GM21447 (cell line): ENCODE data around the gene BAIAP2.

Experiments
- ATAC-seq: cut with Tn5 transposase; IDR thresholded peaks from one replicate; pipeline ENCODE4 v1.9.1; 2021; ENCODE audit not compliant: unreplicated experiment

The BAIAP2 gene

DNA sequence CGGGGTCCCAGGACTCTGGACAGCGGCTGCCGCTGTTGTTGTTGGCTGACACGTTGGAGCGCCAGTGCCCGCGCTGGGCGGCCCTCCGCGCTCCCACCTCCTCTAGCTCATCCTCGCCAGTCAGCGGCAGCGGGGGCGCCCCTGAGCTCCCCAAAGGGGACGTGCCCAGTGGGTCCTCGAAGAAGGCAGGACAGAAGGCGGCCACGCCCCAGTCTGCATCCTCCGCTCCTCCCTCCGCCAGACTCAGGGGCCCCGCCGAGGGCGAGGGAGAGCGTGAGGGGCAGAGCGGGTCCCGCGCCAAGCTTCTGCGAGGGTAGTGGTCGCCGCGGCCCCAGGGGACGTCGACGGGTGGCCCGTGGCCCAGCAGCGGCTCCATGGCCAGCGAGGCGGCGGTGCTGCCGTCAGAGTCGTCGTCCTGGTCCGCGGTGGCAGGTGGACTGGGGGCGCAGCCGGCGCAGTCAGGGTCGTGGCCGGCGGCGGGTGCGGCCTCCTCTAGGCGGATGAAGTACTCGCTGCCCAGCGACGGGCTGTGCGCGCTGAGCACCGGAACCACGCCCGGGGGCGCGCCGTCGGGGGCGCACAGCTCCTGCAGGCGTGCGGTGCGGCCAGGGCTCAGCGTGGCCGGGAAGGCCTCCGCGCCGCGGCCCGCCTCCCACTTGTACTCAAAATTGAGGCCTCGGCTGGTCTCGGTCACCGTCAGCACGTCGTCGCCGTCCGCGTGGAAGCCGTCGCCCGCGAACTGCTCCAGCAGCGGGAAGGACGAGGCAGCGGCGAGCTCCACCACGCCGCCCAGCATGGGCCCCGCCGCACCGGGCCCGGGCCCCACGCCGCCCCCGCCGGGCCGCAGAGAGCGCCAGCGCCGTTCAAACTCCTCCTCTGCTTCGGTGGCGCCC lies 87.1 kb downstream of the BAIAP2 start:
- no peak for ATAC-seq

DNA sequence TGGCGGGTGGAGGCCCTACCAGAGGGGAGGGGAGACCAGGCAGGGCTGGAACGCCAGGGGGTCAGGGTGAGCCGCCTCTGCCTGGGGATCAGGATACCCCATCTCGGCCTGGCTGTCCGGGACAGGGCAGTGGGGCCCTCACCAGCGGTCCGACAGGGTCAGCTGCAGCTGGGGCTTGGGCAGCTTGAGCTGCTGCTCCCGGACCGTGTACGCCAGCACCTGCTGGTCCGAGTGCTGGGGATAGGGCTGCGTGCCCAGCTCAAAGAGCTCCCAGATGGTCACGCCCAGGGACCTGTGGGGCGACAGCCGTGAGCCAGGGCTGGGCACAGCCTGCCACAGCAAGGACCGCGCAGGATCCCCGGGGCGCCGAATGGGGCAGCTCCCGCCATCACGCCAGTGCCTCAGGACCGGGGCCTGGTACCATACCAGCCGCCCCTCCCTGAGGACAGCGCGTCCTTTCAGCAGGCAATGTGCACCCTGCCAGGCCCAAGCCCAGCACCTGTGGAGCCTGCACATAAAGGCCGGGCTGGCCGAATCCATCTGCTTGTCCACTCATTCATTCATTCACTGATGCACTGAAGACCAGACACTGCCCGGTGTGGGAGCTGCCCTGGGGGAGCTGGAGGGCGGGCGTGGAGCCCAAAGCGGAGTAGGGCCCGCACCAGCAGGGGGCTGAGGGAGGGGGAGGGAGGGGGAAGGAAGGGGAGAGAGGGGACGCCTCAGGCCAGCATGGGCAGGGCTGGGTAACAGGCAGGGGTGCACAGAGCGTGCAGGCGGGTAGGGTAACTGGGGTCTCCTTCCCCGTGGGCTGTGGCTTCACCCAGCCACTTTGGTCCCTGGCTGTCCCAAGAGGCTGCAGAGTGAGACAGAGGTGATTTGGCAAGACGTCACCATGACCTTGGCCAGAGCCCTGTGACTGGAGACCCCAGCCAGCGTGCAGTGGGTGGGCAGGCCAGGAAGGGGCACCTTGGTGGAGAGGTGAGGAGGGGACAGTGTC lies 88.4 kb downstream of the BAIAP2 start:
- ATAC-seq, result no peak

DNA sequence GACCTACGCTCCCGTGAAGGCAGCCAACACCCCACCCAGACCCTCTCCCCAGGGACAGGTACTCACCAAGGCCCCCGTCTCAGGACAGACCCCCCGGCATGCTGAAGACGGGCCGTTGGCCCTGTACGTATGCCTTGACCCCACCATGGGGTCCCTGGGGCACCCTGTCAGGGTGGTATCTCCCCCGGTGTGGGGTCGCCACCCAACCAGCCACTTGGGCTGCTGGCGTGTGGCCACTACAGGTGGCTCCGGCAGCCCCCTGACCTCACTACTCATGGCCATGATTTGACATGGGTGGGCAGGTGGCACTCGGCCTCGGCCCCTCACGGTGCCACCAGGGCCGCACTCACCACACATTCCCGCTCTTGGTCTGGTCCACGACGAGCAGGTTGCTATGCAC lies 89.4 kb downstream of the BAIAP2 start:
- no peak for ATAC-seq

DNA sequence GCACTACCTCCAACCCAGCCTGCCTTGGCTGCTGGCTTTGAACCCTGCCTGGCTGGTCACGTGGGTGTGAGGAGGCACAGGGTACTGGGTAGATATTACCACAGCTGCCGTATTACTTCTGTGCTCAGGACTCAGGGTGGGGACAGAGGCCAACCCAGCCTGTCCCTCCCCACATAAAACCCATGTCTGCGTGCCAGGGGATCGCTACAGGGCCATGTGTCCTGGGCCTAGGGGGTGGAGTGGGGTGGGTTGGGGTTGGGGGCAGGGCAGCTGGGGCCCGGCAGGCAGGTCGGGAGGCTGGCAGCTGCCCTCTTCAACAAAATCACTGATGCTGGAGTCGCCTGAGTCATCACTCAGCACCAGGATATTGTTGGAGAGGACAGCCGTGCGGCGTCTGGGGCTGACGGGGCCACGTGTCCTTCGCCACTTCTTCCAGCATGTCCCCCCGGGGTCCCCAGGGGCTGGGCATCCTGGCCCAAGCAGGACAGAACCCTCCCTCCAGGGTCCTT lies 90.7 kb downstream of the BAIAP2 start:
- ATAC-seq, result no peak

DNA sequence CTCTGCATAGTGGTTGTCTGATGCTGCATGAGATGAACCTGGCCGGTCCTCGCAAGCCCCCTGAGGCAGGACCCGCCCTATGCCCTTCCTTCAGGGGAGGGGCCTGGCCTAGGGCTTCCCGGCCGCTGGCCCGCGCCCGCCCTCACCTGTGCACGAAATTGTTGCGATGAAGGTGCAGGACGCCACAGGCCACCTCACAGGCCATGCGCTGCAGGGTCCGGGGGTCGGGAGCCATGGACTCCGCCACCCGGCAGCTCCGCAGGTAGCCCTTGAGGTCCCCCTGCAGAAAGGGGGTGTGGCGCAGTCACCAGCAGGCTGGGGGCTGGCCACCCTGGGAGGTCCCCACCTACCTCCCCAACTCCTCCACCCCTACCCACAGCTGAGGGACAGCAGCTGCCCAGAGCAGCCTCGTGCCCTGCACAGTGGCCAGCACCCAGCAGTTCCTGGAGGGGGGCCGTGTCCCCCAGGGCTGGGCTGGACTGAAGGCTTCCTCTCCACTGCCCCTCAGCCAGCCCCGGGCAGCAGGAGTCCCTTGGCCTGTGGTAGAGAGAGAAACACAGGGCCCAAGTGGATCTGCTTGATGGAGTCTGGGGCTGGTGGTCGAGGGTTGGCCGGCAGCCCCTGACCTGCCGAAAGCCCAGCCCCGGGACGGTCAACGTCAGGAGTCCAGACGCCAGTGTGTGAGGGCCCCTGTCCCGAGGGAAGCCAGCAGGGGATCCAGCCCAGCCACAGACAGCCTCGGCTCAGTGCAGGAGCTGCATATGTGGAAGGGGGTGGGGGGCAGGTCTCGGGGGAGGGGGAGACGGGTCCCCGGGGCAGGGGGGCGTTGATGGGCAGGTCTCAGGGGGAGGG lies 91.6 kb downstream of the BAIAP2 start:
- ATAC-seq, result no peak

DNA sequence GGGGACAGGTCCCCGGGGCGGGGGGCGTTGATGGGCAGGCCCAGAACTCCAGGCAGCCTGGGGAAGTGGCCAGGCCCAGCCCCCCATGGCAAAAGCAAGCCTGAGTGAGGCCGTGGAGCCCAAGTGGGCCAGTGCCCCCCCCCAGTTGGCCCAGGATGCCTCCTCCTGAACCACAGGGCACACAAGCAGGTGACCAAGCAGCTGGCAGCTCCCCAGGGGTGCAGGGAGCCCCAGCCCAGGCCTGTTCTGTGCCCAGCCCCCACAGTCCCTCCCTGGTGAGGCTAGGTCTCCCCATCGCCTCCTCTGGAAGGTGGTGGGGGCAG lies 92.1 kb downstream of the BAIAP2 start:
- ATAC-seq, result no peak

DNA sequence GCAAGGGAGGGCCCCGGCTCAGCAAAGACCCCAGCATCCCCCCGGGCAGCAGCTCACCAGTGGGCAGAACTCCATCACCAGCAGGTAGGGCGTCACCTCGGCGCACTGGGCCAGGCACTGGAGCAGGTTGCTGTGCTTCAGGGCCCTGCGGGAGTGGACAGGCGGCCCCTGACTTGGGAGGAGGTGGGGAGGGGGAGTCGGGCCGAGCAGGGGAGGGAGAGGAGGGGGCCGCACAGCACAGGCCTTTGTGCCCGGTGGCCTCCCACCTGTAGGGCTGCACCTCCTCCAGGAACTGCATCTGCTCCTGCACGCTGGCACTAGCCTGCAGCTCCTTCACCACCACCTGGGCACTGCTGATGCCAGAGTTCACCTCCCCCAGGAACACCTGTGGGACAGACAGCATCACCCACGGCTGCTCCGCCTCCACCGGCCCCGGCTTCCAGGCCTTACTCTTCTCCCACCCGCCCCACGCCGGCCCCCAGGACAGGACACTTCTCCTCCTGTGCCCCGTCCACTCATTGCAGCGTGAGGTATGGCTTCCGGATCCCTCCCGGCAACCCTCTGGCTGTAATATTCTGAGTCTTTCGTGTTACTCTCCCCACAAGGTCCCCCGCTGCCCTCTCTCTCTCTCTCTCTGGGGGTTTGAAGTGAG lies 92.7 kb downstream of the BAIAP2 start:
- ATAC-seq, result no peak

DNA sequence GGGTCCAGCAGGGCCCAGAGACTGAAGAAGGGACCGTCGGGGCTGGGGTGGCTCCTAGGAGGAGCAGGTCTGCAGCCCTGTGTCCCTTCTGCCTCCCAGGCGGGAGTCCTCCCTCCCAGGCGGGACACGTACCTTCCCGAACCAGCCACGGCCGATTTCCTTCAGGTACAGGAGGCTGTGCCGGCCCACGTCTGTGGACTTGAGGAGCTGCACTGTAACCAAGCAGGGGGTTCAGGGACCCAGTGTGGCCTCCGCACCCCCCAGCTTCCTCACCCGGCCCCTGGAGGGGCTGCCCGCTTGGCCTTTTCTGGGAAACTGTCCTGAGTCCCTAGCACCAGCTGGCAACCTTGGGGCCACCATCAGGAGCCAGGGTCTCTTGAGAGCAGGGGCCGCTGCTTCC lies 93.4 kb downstream of the BAIAP2 start:
- no peak for ATAC-seq

DNA sequence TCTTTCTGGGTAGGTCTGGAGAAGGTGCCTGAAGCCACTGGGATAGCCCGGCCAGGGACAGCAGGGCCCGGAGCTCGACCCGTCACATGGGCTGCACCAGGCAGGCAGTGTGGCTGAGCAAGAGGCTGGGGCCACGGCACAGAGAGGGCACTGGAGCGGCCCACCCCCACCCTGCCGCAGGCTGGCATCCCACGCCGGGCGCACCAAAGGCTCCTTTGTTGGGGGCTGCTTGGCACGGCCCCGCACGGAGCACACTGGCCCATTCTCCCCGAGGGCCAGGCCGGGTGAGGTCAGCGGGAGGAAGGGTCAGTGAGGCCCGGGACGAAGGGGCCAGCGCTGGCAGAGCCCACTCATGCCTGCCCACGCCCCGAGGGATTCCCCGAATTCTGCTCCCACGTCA lies 93.8 kb downstream of the BAIAP2 start:
- ATAC-seq, result no peak

DNA sequence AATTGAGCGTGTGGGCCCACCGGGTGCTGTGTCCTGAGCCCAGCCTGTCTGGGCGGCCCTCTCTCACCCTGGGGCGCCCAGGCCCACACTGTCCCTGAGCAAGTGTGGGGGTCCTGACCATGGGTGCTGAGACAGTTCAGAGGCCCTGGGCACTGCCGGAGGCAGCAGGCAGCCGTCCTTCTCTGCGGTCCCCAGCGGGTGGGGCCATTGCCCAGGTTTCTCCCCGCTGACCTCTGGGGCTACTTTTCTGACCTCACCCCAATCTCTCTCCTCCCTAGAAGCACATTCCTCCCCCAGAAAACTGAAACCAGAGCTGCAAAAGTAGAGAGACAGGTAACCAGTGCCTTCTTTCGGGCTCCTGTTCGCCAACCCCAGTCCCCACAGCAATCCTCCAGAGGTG lies 94.3 kb downstream of the BAIAP2 start:
- ATAC-seq, result no peak

DNA sequence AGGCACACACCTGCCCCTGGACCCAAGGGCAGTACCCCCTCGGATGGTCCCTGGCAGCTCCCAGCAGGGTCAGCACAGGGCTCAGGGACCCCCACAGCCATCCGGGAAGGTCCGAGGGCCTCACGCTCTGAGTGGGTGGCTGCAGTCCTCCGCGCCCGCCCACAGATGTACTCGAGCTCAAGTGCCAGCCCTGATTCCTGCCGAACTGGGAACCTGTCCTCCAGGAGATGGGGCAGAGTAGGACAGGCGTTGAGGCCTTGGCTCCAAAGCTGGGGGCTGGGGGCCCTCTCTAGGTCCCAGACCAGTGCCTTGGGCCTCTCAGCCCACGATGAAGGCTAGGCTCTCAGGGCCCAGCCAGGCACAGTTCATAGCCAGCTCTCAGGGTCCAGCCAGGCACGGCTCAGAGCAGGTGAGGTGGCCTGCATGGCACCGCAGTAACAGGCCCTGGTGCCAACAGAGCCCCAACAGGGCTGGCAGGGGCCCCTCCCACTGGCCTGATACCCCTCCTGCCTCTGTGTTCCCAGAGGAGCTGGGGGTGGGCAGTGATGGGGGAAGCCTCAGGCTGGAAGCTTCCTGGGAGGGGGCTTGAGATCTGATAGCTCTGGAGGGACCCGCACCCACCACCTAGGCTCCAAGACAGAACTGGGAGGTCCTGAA lies 94.9 kb downstream of the BAIAP2 start:
- no peak for ATAC-seq

DNA sequence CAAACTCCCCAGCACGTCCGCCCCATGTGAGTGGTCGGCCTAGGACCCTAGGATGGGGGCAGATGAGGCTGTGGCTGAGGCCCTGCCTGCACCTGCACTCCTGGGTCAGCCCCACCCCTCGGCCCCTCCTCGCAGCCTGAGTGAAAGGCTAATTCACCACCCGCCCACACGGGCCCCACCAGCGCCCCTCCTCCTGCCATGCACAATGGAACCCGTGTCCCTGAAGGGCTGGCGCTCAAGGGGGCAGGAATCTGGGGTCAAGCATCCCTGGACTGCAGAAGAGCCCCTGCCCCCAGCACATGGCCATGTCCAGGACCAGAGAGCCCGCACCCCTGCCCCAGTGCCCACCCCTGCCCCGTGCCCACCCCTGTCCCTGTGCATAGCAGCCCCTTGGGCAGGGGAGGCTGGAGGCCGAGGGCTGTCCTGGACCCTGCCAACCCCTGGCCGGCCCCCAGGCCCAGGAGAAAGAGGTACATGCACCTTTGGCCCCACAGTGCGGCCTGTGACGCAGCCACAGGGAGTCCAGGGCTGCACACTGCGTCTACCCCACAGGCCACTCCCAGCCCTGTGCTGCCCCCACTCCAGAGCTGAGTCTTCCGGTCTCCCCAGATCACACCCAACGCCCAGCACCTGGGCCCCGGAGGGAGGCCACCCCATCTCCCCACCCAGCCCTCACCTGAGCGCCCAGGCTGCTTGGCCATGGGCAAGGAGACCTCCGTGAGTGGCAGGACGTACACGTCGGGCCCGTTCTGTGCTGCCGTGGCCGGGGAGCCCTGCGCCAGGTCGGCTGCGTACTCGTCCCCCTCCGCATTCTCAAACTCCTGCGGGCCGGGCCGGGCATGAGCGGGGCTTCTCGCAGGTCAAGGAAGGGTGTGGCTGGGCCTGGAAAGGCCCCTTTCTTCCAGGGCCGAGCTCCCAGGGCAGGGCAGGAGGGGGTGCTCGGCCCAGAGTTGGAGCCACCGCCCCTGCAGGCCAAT lies 95.7 kb downstream of the BAIAP2 start:
- no peak for ATAC-seq

DNA sequence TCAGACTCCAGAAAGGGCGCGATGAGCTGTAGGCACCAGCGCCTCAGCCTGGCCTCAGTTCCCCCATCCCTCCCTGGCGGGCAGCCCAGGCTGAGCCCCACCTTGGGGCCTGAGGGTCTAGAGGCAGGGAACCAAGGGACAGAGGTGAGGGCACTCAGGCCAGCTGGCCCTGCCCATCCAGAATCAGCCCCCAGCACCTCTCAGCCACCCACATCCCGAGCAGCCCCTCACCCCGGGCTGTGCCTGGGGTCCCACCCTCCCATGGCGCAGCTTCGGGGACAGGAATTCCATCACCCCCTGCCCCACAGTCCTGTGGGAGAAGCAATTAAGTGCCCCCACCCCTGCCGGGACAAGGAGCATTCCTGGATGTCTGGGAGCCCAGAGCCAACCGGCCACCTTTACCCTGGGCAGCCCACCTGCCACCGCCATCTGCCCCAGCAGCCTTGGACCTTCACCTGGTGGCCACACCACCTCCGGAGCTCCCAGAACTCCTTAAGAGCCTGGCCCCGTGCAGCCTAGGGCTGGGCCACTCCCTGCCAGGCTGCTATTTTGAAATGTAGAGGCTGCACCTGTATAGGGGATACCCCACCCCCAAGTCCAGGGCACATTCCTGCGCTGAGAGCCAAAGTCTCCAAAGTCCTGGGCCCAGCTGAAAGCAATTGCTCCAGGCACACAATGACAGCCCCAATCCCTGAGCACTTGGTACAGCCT lies 96.7 kb downstream of the BAIAP2 start:
- ATAC-seq, result no peak

DNA sequence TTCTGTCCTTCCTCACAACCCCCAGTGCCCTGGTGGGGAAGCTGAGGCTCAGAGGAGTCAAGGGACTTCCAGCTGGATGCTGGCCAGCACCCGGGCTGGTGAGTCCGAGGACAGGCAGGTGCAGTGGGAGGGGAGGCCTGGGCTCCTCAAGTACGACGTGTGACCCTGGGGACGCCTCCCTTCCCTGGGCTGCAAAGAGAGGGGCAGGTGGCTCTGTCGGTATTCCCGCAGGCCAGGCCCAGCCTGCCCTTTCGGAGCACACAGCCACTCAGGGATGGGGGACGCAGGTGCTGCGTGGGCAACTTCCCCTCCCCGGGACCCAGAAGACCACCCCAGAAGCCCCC lies 97.2 kb downstream of the BAIAP2 start:
- no peak for ATAC-seq

DNA sequence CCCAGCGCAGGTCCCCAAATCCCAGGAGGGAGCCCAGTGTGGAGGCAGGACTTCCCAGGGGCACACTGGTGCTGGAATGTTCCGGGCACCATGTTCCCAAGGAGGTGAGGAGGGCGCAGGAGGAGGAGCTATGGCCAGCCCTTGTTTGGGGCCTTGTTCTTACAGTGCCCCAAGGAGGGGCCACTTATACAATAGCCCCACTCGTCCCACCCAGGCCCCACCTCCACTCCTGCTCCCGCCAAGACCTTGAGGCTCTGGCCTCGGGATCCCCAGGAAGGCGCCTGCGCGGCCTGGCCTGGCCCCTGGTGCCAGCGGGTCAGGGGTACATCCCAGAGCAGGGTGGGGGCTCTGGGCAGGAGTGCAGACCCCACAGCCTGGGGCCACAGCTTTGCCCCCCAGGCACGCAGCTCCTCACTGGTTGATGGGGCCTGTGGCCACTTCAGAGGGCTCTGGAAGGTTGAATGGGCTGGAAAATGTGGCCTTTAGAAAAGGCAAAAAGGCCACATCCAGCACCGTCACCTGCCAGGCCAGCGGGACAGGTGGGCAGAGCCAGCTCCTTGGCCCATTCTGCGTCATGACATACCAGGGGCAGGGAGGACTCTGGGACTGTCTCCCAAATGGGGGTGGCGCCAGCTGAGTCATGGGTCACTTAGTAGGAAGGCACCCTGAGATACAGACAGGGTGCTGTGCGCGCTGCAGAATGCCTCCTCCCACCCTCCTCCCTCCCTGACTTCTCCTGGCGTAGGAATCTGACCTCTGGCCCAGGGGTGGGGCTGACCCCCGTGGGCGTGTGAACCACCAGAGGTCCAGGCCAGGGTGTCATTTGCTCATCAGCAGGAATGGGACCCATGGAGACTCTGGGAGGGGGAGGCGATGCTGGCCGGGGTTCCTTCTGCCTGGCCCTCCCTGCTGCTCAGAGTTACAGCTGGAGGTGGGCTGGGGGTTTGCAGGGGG lies 98.1 kb downstream of the BAIAP2 start:
- no peak for ATAC-seq

DNA sequence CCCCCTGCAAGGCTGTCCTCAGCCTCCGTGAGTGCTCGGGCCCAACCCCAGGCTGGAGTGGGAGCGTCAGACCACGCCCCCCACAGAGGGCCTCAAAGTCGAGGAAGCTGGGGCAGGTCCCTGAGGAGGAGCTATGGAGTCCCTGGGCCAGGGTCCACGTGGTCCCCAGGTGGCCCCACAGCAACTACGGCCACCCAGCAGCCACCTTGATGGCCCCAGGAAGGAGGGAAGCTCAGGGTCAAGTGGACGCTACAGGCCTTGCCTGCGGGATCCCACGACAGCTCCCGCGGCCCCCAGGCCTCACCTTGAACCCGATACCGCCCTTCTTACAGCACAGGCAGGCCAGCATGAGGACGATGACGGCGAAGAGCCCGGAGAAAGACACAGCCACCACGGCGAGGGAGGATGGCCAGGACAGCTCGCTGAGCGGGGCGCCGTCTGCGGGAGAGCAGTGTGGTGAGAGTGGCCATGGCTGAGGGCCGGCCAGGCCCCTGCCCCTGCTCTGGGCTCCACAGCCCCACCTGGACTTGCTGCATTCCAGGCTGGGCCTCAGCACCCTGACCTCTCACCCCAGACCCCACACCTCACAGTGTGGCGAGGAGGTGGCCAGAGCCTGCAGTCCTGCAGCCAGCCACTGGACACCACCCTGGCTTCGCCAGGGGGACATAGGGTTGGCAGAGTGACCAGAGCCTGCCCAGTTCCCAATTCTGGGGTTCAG lies 99.3 kb downstream of the BAIAP2 start:
- no peak for ATAC-seq
